Measurements from ENCODE around the gene SFPQ.

GRCh38 chr1:35185200-35185599 lies 7.7 kb downstream of the SFPQ start:
- TF ChIP-seq POLR2A (IDR thresholded peaks at IDR 0.05; ENCODE audit: low read depth, low read length): no peak; the same call in 1 of the 2 replicates
- TF ChIP-seq POLR2AphosphoS5 (IDR thresholded peaks at IDR 0.05; ENCODE audit: low read depth, low read length): peak; percentile 43; the same call in 1 of the 2 replicates
- no peak for TF ChIP-seq POU2F2 (IDR thresholded peaks at IDR 0.05; ENCODE audit: low read depth, low read length)
- TF ChIP-seq TAF1 (IDR thresholded peaks at IDR 0.05; ENCODE audit: low read depth, low read length): no peak
- TF ChIP-seq SPI1 (IDR thresholded peaks at IDR 0.05; ENCODE audit: low read depth, low read length): no peak

Data from GM12891 (cell line).